H9 (cell line): Measurements from ENCODE around the gene RHOJ. TPM values are rescaled to one million over a fixed set of nuclear protein-coding genes. Genes with fewer than 3 reads are reported as not detected.
A peak's percentile ranks its signal among the peaks of the same experiment; 100 is the strongest.

ENCODE experiments used
- DNase-seq: peaks from one replicate; pipeline ENCODE4 v3.0.0-alpha.2; 2017
- H2AFZ ChIP-seq: one replicate; pipeline ENCODE4 v1.6.1; 2013; ENCODE audit warnings: mild to moderate bottlenecking, low read length, control low read depth, moderate library complexity
- H2AK5ac ChIP-seq: 2 replicates; pipeline ENCODE4 v1.6.1; 2013; ENCODE audit warnings: low read length, control low read depth, mixed read lengths; ENCODE audit not compliant: insufficient read length
- H2BK120ac ChIP-seq: one replicate; pipeline ENCODE4 v1.6.1; 2013; ENCODE audit warnings: low read depth, mild to moderate bottlenecking, low read length, control low read depth, inconsistent platforms; ENCODE audit not compliant: poor library complexity, severe bottlenecking
- H2BK12ac ChIP-seq: 2 replicates; pipeline ENCODE4 v1.6.1; 2013; ENCODE audit warnings: low read length, control low read depth, mixed read lengths, low read depth; ENCODE audit not compliant: insufficient read length
- H2BK15ac ChIP-seq: 2 replicates; pipeline ENCODE4 v1.6.1; 2013; ENCODE audit warnings: low read depth, low read length, control low read depth
- H2BK20ac ChIP-seq: one replicate; pipeline ENCODE4 v1.6.1; 2013; ENCODE audit warnings: low read depth, mild to moderate bottlenecking, low read length, control low read depth, inconsistent platforms; ENCODE audit not compliant: poor library complexity, severe bottlenecking
- H2BK5ac ChIP-seq: 2 replicates; pipeline ENCODE4 v1.6.1; 2013; ENCODE audit warnings: low read length, control low read depth, mixed read lengths; ENCODE audit not compliant: insufficient read length
- H3K14ac ChIP-seq: 2 replicates; pipeline ENCODE4 v1.6.1; 2013; ENCODE audit warnings: low read length, control low read depth; ENCODE audit not compliant: insufficient read depth
- H3K18ac ChIP-seq: 2 replicates; pipeline ENCODE4 v1.6.1; 2013; ENCODE audit warnings: low read depth, mild to moderate bottlenecking, mixed read lengths, low read length, control low read depth; ENCODE audit not compliant: insufficient read length
- H3K23ac ChIP-seq: 2 replicates; pipeline ENCODE4 v1.6.1; 2013; ENCODE audit warnings: low read length, control low read depth, mixed read lengths, low read depth; ENCODE audit not compliant: insufficient read length
- H3K23me2 ChIP-seq: 2 replicates; pipeline ENCODE4 v1.6.1; 2013; ENCODE audit warnings: low read depth, mild to moderate bottlenecking, mixed read lengths, low read length, control low read depth; ENCODE audit not compliant: insufficient read length, poor library complexity, severe bottlenecking
- H3K27ac ChIP-seq: 2 replicates; pipeline ENCODE4 v1.5.1; 2013; ENCODE audit warnings: low read length, control low read depth, mixed read lengths, low read depth; ENCODE audit not compliant: insufficient read length
- H3K27me3 ChIP-seq: 2 replicates; pipeline ENCODE4 v1.6.1; 2013; ENCODE audit warnings: low read length, control low read depth, inconsistent platforms; ENCODE audit not compliant: insufficient read depth
- H3K4ac ChIP-seq: 2 replicates; pipeline ENCODE4 v1.6.1; 2013; ENCODE audit warnings: low read depth, mild to moderate bottlenecking, control low read depth, inconsistent platforms, low read length, moderate library complexity
- H3K4me1 ChIP-seq: 2 replicates; pipeline ENCODE4 v1.6.1; 2013; ENCODE audit warnings: low read length, control low read depth, inconsistent platforms; ENCODE audit not compliant: insufficient read depth
- H3K4me2 ChIP-seq: 2 replicates; pipeline ENCODE4 v1.6.1; 2013; ENCODE audit warnings: low read length, control low read depth, mixed read lengths; ENCODE audit not compliant: insufficient read length, insufficient read depth
- H3K56ac ChIP-seq: 2 replicates; pipeline ENCODE4 v1.6.1; 2013; ENCODE audit warnings: low read depth, mild to moderate bottlenecking, mixed read lengths, low read length, control low read depth; ENCODE audit not compliant: insufficient read length
- H3K79me1 ChIP-seq: 2 replicates; pipeline ENCODE4 v1.6.1; 2013; ENCODE audit warnings: low read depth, mild to moderate bottlenecking, moderate library complexity, low read length, control low read depth, inconsistent platforms; ENCODE audit not compliant: insufficient read depth, poor library complexity, severe bottlenecking
- H3K79me2 ChIP-seq: 2 replicates; pipeline ENCODE4 v1.6.1; 2013; ENCODE audit warnings: low read length, control low read depth, inconsistent platforms; ENCODE audit not compliant: insufficient read depth
- H3K9ac ChIP-seq: 2 replicates; pipeline ENCODE4 v1.6.1; 2013; ENCODE audit warnings: low read length, control low read depth, mixed read lengths; ENCODE audit not compliant: insufficient read length; ENCODE audit errors: extremely low read depth
- H3K9me3 ChIP-seq: one replicate; pipeline ENCODE4 v1.6.1; 2013; ENCODE audit warnings: low read depth, low read length, inconsistent platforms; ENCODE audit not compliant: control insufficient read depth
- H3T11ph ChIP-seq: one replicate; pipeline ENCODE4 v1.6.1; 2013; ENCODE audit warnings: mild to moderate bottlenecking, low read length, control low read depth, inconsistent platforms
- H4K20me1 ChIP-seq: one replicate; pipeline ENCODE4 v1.6.1; 2013; ENCODE audit not compliant: control insufficient read depth, insufficient read length, insufficient read depth
- H4K5ac ChIP-seq: 2 replicates; pipeline ENCODE4 v1.6.1; 2013; ENCODE audit warnings: low read depth, mild to moderate bottlenecking, mixed read lengths, low read length, control low read depth; ENCODE audit not compliant: insufficient read length
- H4K8ac ChIP-seq: replicated peaks from 2 replicates; pipeline ENCODE4 v1.6.1; 2013; ENCODE audit warnings: low read length, control low read depth, mixed read lengths, low read depth; ENCODE audit not compliant: insufficient read length
- H4K91ac ChIP-seq: 2 replicates; pipeline ENCODE4 v1.6.1; 2013; ENCODE audit warnings: low read depth, mild to moderate bottlenecking, moderate library complexity, mixed read lengths, low read length, control low read depth; ENCODE audit not compliant: insufficient read length
- H3K27ac Mint-ChIP-seq, 3 experiments: 2 replicates in 2 of 3; 3 replicates in 1 of 3; pipeline ENCODE4 v1.8.0; 2020 to 2021; ENCODE audit warnings: mixed read lengths in 3 of 3, mild to moderate bottlenecking in 1 of 3, moderate library complexity in 1 of 3
- H3K27me3 Mint-ChIP-seq: 2 replicates; pipeline ENCODE4 v1.8.0; 2021; ENCODE audit warnings: low read depth, mild to moderate bottlenecking, moderate library complexity, mixed read lengths
- H3K36me3 Mint-ChIP-seq, 3 experiments: 2 replicates in 2 of 3; 3 replicates in 1 of 3; pipeline ENCODE4 v1.8.0; 2020 to 2021; ENCODE audit warnings: low read depth in 3 of 3, mixed read lengths in 3 of 3; ENCODE audit not compliant: insufficient read depth in 1 of 3
- H3K4me1 Mint-ChIP-seq, 2 experiments: 2 replicates each; pipeline ENCODE4 v1.8.0; 2020; ENCODE audit warnings: mixed read lengths in 2 of 2
- H3K4me3 Mint-ChIP-seq, 2 experiments: 2 replicates in 1 of 2; 3 replicates in 1 of 2; pipeline ENCODE4 v1.8.0; 2020 to 2021; ENCODE audit warnings: mild to moderate bottlenecking in 2 of 2, mixed read lengths in 2 of 2, moderate library complexity in 1 of 2
- H3K9me3 Mint-ChIP-seq, 2 experiments: 2 replicates in 1 of 2; 3 replicates in 1 of 2; pipeline ENCODE4 v1.8.0; 2020; ENCODE audit warnings: mild to moderate bottlenecking in 2 of 2, mixed read lengths in 2 of 2, moderate library complexity in 1 of 2
- WGBS: extraction: QIAGEN DNeasy Blood & Tissue Kit; methylation state at CpG from one replicate; pipeline ENCODE4 v1.1.7; 2013; ENCODE audit warnings: missing lambda C conversion rate, low lambda C conversion rate, mixed read lengths; ENCODE audit not compliant: insufficient read length; ENCODE audit errors: extremely low coverage; 5-methylcytosine and 5-hydroxymethylcytosine counted together
- total RNA-seq: library from RNA; stranded (reverse); gene quantifications from 2 replicates; pipeline ENCODE4 v1.2.1, GENCODE V29; 2021
- TF ChIP-seq, protein P1 (sequence below): fragments of 200-600 bp; sonication (generic); conservative IDR thresholded peaks from 3 replicates; pipeline ENCODE4 v1.8.0; 2021; ENCODE audit warnings: antibody characterized with exemption, mild to moderate bottlenecking

Gene RHOJ
- total RNA-seq, 1 experiment from 2014 or later: not detected

DNA sequence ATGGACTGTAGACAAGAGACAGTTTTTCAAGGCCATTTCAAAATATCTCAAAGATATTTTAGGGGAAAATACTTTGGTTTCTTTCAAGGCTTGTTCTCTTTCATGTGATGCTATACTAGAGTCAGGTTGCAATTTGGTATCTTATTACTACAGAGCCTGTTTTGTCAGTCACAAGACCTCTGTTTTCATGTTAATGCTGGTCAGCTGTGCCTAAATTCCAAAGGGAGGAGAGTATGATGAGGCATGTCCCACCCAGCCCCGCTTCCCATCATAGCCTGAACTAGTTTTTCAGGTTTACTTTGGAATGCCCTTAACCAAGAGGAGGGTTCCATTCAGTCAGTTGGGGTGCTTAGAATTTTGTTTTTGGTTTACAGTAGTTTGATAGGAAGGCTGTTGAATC lies 61.9 kb downstream of the RHOJ start:
- Histone ChIP-seq H3K14ac (no peak overlapping the region), H3K9me3 (no peaks in the 10 kb centered on the region), H3K79me2 (no peaks in the 10 kb centered on the region), H3K9ac (no peak overlapping the region), H4K91ac (no peak overlapping the region), H3K4me1 (no peaks in the 10 kb centered on the region), H3K79me1 (no peaks in the 10 kb centered on the region), H2AFZ (no peak overlapping the region), H3K23ac (no peak overlapping the region), H4K5ac (no peak overlapping the region), H2AK5ac (no peak overlapping the region), H2BK20ac (no peak overlapping the region), H3K56ac (no peak overlapping the region), H2BK12ac (no peak overlapping the region), H3K4me2 (no peak overlapping the region), H3K27me3 (no peaks in the 10 kb centered on the region), H4K8ac (no peak overlapping the region), H3K4ac (no peak overlapping the region), H2BK5ac (no peak overlapping the region), H2BK120ac (no peak overlapping the region), H3K23me2 (no peaks in the 10 kb centered on the region), H3T11ph (no peak overlapping the region), H4K20me1 (no peaks in the 10 kb centered on the region), H3K18ac (no peak overlapping the region), H2BK15ac (no peak overlapping the region), H3K27ac (no peak overlapping the region)
- peak; percentile 63 for DNase-seq
- no CpG with 5 or more reads among the region's 1 CpG for WGBS
- H3K27ac Mint-ChIP-seq: peak overlapping the region in 2 of 3 experiments; percentile 63 to 95; a peak in 4 of 7 replicates
- no peaks in the 10 kb centered on the region; the same call in 1 of the 2 replicates for H3K27me3 Mint-ChIP-seq
- H3K9me3 Mint-ChIP-seq: peaks cover 21 to 23% of the 10 kb centered on the region in 2 experiments
- TF ChIP-seq, protein P1, sequence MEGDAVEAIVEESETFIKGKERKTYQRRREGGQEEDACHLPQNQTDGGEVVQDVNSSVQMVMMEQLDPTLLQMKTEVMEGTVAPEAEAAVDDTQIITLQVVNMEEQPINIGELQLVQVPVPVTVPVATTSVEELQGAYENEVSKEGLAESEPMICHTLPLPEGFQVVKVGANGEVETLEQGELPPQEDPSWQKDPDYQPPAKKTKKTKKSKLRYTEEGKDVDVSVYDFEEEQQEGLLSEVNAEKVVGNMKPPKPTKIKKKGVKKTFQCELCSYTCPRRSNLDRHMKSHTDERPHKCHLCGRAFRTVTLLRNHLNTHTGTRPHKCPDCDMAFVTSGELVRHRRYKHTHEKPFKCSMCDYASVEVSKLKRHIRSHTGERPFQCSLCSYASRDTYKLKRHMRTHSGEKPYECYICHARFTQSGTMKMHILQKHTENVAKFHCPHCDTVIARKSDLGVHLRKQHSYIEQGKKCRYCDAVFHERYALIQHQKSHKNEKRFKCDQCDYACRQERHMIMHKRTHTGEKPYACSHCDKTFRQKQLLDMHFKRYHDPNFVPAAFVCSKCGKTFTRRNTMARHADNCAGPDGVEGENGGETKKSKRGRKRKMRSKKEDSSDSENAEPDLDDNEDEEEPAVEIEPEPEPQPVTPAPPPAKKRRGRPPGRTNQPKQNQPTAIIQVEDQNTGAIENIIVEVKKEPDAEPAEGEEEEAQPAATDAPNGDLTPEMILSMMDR: no peak
- H3K36me3 Mint-ChIP-seq: peaks cover 8 to 29% (median 23%) of the 10 kb centered on the region in 3 experiments
- peaks cover 12 to 13% of the 10 kb centered on the region in 2 experiments for H3K4me1 Mint-ChIP-seq
- H3K4me3 Mint-ChIP-seq: no peak overlapping the region; a peak in 1 of 5 replicates
